HG03342 (cell line): ENCODE data around the gene RPUSD4.

Experiments used
- ATAC-seq: cut with Tn5 transposase; IDR thresholded peaks from one replicate; pipeline ENCODE4 v1.9.1; 2021; ENCODE audit warnings: mild to moderate bottlenecking, moderate library complexity; ENCODE audit not compliant: unreplicated experiment

Gene RPUSD4

GRCh38 chr11:126159719-126160344 lies 51.6 kb downstream of the RPUSD4 start:
- ATAC-seq: no peak

- no peak for ATAC-seq
Observed at GRCh38 chr11:126158054-126158791, 53.2 kb downstream of the RPUSD4 start.

GRCh38 chr11:126157326-126158030 lies 54.0 kb downstream of the RPUSD4 start:
- no peak for ATAC-seq

GRCh38 chr11:126156814-126157213 lies 54.6 kb downstream of the RPUSD4 start:
- ATAC-seq: no peak

- no peak for ATAC-seq
Observed at GRCh38 chr11:126155402-126156187, 55.9 kb downstream of the RPUSD4 start.

GRCh38 chr11:126154691-126155090 lies 56.8 kb downstream of the RPUSD4 start:
- ATAC-seq: no peak

- no peak for ATAC-seq
Observed at GRCh38 chr11:126153972-126154371, 57.5 kb downstream of the RPUSD4 start.

- no peak for ATAC-seq
Observed at GRCh38 chr11:126153006-126153405, 58.4 kb downstream of the RPUSD4 start.

GRCh38 chr11:126152586-126152985 lies 58.9 kb downstream of the RPUSD4 start:
- no peak for ATAC-seq

GRCh38 chr11:126152152-126152551 lies 59.3 kb downstream of the RPUSD4 start:
- no peak for ATAC-seq
